PC-9 (cell line): ENCODE measurements around the gene EFCAB9. TPM values are rescaled to one million over a fixed set of nuclear protein-coding genes. Genes with fewer than 3 reads are reported as not detected.

Source experiments
- Bru-seq: library from RNA; stranded (reverse); fragments of 400-500 nt; gene quantifications from one replicate; lab custom pipeline; 2021; lab: Mats Ljungman, UMichigan
- BruChase-seq, 2 experiments: library from RNA; stranded (reverse); fragments of 400-500 nt; gene quantifications; one replicate each; lab custom pipeline; 2021; lab: Mats Ljungman, UMichigan
- BruUV-seq: library from RNA; stranded (reverse); fragments of 400-500 nt; replicated peaks from 2 replicates; lab custom pipeline; 2021; lab: Mats Ljungman, UMichigan
- CTCF ChIA-PET: fragments of 300-600 bp; sonication (Branson Sonifier 250); formaldehyde crosslinking; loops from one replicate; lab custom pipeline; 2022; ENCODE audit warnings: antibody characterized with exemption; lab: Charles Lee
- POLR2A ChIA-PET: fragments of 300-600 bp; sonication (Branson Sonifier 250); formaldehyde crosslinking; loops from one replicate; lab custom pipeline; 2022; ENCODE audit warnings: antibody characterized with exemption; ENCODE audit not compliant: unreplicated experiment; lab: Charles Lee
- DNase-seq, 2 experiments: peaks; one replicate each; pipeline versions ENCODE4 v3.0.0 to v3.0.0-alpha.2; 2015 to 2022; ENCODE audit warnings: mixed read lengths in 1 of 2
- H2AFZ ChIP-seq: fragments of 200-600 bp; sonication (generic); 2 replicates; pipeline ENCODE4 v1.8.1; 2017; ENCODE audit warnings: antibody characterized with exemption
- H3F3A ChIP-seq: fragments of 200-600 bp; sonication (generic); 2 replicates; pipeline ENCODE4 v1.8.1; 2017; ENCODE audit warnings: antibody characterized with exemption, mild to moderate bottlenecking, low read depth; ENCODE audit not compliant: insufficient read depth
- H3K27ac ChIP-seq: fragments of 200-600 bp; sonication (generic); 2 replicates; pipeline ENCODE4 v1.6.1; 2016; ENCODE audit warnings: mixed run types
- H3K27me3 ChIP-seq: fragments of 200-600 bp; sonication (generic); 2 replicates; pipeline ENCODE4 v1.6.1; 2016; ENCODE audit warnings: low read depth, mixed run types; ENCODE audit not compliant: insufficient read depth
- H3K36me3 ChIP-seq: fragments of 200-600 bp; sonication (generic); 2 replicates; pipeline ENCODE4 v1.6.1; 2016; ENCODE audit warnings: low read depth, mixed run types
- H3K4me1 ChIP-seq: fragments of 200-600 bp; sonication (generic); replicated peaks from 2 replicates; pipeline ENCODE4 v1.6.1; 2016; ENCODE audit warnings: mixed run types; ENCODE audit not compliant: insufficient read depth
- H3K4me2 ChIP-seq: fragments of 200-600 bp; sonication (generic); 2 replicates; pipeline ENCODE4 v1.6.1; 2017; ENCODE audit warnings: mixed run types
- H3K4me3 ChIP-seq: fragments of 200-600 bp; sonication (generic); 2 replicates; pipeline ENCODE4 v1.6.1; 2016; ENCODE audit warnings: mixed run types
- H3K79me2 ChIP-seq: fragments of 200-600 bp; sonication (generic); 2 replicates; pipeline ENCODE4 v1.6.1; 2017; ENCODE audit warnings: low read depth, mixed run types
- H3K9me2 ChIP-seq: fragments of 200-600 bp; sonication (generic); 2 replicates; pipeline ENCODE4 v1.8.1; 2017; ENCODE audit warnings: mild to moderate bottlenecking; ENCODE audit not compliant: insufficient read depth
- H3K9me3 ChIP-seq: fragments of 200-600 bp; sonication (generic); 2 replicates; pipeline ENCODE4 v1.8.1; 2016; ENCODE audit warnings: low read depth; ENCODE audit not compliant: insufficient read depth
- H4K20me1 ChIP-seq: fragments of 200-600 bp; sonication (generic); 2 replicates; pipeline ENCODE4 v1.8.1; 2017; ENCODE audit not compliant: insufficient read depth
- CTCF ChIP-seq: fragments of 200-600 bp; sonication (generic); conservative IDR thresholded peaks from 2 replicates; pipeline ENCODE4 v1.6.1; 2017; ENCODE audit warnings: mixed run types, antibody characterized with exemption, mild to moderate bottlenecking, moderate library complexity
- EZH2 ChIP-seq: fragments of 200-600 bp; sonication (generic); IDR thresholded peaks from 2 replicates; pipeline ENCODE4 v1.8.0; 2017; ENCODE audit warnings: antibody characterized with exemption, low read depth
- intact Hi-C: fragments of 100-400 bp; cut with micrococcal nuclease; formaldehyde crosslinking; loops from one replicate; pipeline ENCODE4 v1.10.0; 2022; ENCODE audit not compliant: unreplicated experiment
- long read RNA-seq: library from polyadenylated mRNA; stranded (forward); transcript quantifications from one replicate; pipeline ENCODE4 v2.0.0, GENCODE V29; 2022
- total RNA-seq: library from RNA; stranded (reverse); gene quantifications from 2 replicates; pipeline ENCODE4 v1.2.3, GENCODE V29; 2021

EFCAB9 gene
- total RNA-seq = not detected in 2 replicates
- Bru-seq, nascent RNA = not detected
- not detected for BruChase-seq, experiment 1, labeled RNA remaining after a 2-hour chase
- BruChase-seq, experiment 2, labeled RNA remaining after a 6-hour chase = not detected
- long read RNA-seq, partial matches to known transcripts = 0 of 3 reads
- long read RNA-seq, other reads (novel, unspliced or antisense) = 3 of 3 reads

DNA sequence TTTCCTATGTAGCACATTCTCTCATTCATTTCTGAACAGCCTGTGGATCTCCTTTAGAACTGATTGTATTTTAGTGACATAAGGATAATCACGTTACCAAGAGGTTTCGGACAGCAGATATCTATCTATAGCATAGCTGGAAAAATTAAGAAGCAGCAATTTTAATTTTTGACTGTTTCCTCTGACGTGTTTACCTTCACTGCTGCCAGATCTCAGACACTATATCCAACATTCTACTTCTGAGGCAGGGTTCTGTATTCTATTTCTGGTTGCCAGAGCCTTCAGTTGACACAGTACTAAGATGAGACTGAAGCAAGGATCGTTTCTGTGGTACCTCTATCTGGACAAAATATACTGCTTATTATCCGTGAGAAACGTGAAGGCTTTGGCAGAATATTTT, at the start of gene EFCAB9:
Gene EFCAB9, plus strand, starts transcription at position 301 of the 400 bp plus-strand sequence. Its CDS starts 1 bp downstream, at position 302.
- Histone ChIP-seq H3K27ac (no peak within 1 kb of the TSS), H3K79me2 (no peaks in the 10 kb centered on the region), H3F3A (no peaks in the 10 kb centered on the region; the same call in 1 of the 2 replicates), H3K27me3 (no peaks in the 10 kb centered on the region), H3K36me3 (no peaks in the 10 kb centered on the region), H3K4me3 (no peak within 1 kb of the TSS), H3K4me2 (no peak within 1 kb of the TSS), H3K4me1 (no peaks in the 10 kb centered on the region), H4K20me1 (no peaks in the 10 kb centered on the region), H3K9me2 (no peaks in the 10 kb centered on the region), H3K9me3 (no peaks in the 10 kb centered on the region), H2AFZ (no peak within 1 kb of the TSS)
- no TSS peak for BruUV-seq
- TF ChIP-seq EZH2 (no peak), CTCF (no peak)
- POLR2A ChIA-PET = no interaction called here
- intact Hi-C loops = no loop called here
- no peak for DNase-seq
- CTCF ChIA-PET = interaction anchor here (0.6 kb wide), 1 partner anchor 135 kb away, joined by 3 read pairs; no protein-coding TSS in a partner anchor

GRCh38 chr5:172144291-172144815, 49.6 kb upstream of the EFCAB9 start:
- Histone ChIP-seq H3K79me2 (0 out of 2 replicates have a peak, but pooled peaks cover under 1% of the 10 kb centered on the region), H3F3A (no peaks in the 10 kb centered on the region; the same call in 1 of the 2 replicates), H3K27ac (no peak overlapping the region), H3K4me3 (no peak overlapping the region), H3K27me3 (no peaks in the 10 kb centered on the region), H3K4me1 (no peaks in the 10 kb centered on the region), H3K9me3 (no peaks in the 10 kb centered on the region), H3K4me2 (no peak overlapping the region), H2AFZ (no peak overlapping the region), H3K36me3 (no peaks in the 10 kb centered on the region), H4K20me1 (no peaks in the 10 kb centered on the region; the same call in none of the 2 replicates), H3K9me2 (no peaks in the 10 kb centered on the region)
- intact Hi-C loops = no loop called here
- ChIA-PET CTCF (interaction anchor here (0.5 kb wide), 1 partner anchor 10 kb away, joined by 6 read pairs; no protein-coding TSS in a partner anchor), POLR2A (interaction anchor here (0.6 kb wide), 1 partner anchor 182 kb away, joined by 12 read pairs; no protein-coding TSS in a partner anchor)
- no TSS peak for BruUV-seq
- TF ChIP-seq CTCF (no peak), EZH2 (no peak)
- no peak for DNase-seq

GRCh38 chr5:172144931-172145869, 48.8 kb upstream of the EFCAB9 start:
- no peaks in the 10 kb centered on the region for H3F3A ChIP-seq
- CTCF ChIA-PET = no interaction called here
- intact Hi-C loops = no loop called here
- H3K79me2 ChIP-seq = no peaks in the 10 kb centered on the region
- H3K9me2 ChIP-seq = no peaks in the 10 kb centered on the region
- no peaks in the 10 kb centered on the region for H3K27me3 ChIP-seq
- H3K4me1 ChIP-seq = no peaks in the 10 kb centered on the region
- H3K4me3 ChIP-seq = no peak overlapping the region
- no peak for DNase-seq
- H3K9me3 ChIP-seq = no peaks in the 10 kb centered on the region
- TF ChIP-seq EZH2 (no peak), CTCF (no peak)
- no peak overlapping the region for H2AFZ ChIP-seq
- POLR2A ChIA-PET = no interaction called here
- BruUV-seq = no TSS peak
- no peaks in the 10 kb centered on the region for H3K36me3 ChIP-seq
- H3K27ac ChIP-seq = no peak overlapping the region
- no peak overlapping the region for H3K4me2 ChIP-seq
- no peaks in the 10 kb centered on the region; the same call in none of the 2 replicates for H4K20me1 ChIP-seq
